Sigmoid colon (tissue), 7 donors: ENCODE data around the gene GAREM1. TPM values are rescaled to one million over a fixed set of nuclear protein-coding genes. Genes with fewer than 3 reads are reported as not detected.
"Not testable (repeated sequence)": the region's sequence is repeated elsewhere in the genome, so short reads cannot be mapped to it uniquely, and the experiment has no call there.

Experiments
- DNase-seq: peaks from one replicate; pipeline ENCODE4 v3.0.0-alpha.2; 2019
- H3K27ac ChIP-seq, 4 donors: fragments of 200-600 bp; sonication (generic); one replicate each; pipeline ENCODE4 v1.5.1; 2016 to 2019; ENCODE audit warnings: mild to moderate bottlenecking in 1 of 4
- H3K27me3 ChIP-seq, 3 donors: fragments of 200-600 bp; sonication (generic); one replicate each; pipeline ENCODE4 v1.5.1; 2019; ENCODE audit warnings: mild to moderate bottlenecking in 1 of 3
- H3K36me3 ChIP-seq, 4 donors: fragments of 200-600 bp; sonication (generic); one replicate each; pipeline ENCODE4 v1.5.1; 2016 to 2019
- H3K4me1 ChIP-seq, 4 donors: fragments of 200-600 bp; sonication (generic); one replicate each; pipeline ENCODE4 v1.5.1; 2017 to 2019
- H3K4me3 ChIP-seq, 4 donors: fragments of 200-600 bp; sonication (generic); one replicate each; pipeline ENCODE4 v1.5.1; 2017 to 2019; ENCODE audit warnings: mild to moderate bottlenecking in 2 of 4, moderate library complexity in 1 of 4
- H3K9me3 ChIP-seq, 4 donors: fragments of 200-600 bp in 3 of 4; sonication (generic) in 3 of 4; one replicate each; pipeline versions ENCODE4 v1.5.1 to v1.6.1; 2013 to 2019
- CTCF ChIP-seq, 4 experiments: fragments of 450-650 bp in 3 of 4; fragments of 200-600 bp in 1 of 4; IDR thresholded peaks; one replicate each; pipeline ENCODE4 v1.5.1; 2016 to 2019; ENCODE audit warnings: antibody characterized with exemption in 4 of 4, mild to moderate bottlenecking in 3 of 4, moderate library complexity in 2 of 4
- EP300 ChIP-seq, 4 donors: sonication (generic); formaldehyde crosslinking; IDR thresholded peaks; one replicate each; pipeline ENCODE4 v1.6.1; 2017; ENCODE audit warnings: antibody characterized with exemption in 4 of 4
- POLR2A ChIP-seq, 2 donors: fragments of 450-650 bp; IDR thresholded peaks; one replicate each; pipeline ENCODE4 v1.6.1; 2016; ENCODE audit warnings: antibody characterized with exemption in 2 of 2, mild to moderate bottlenecking in 2 of 2, moderate library complexity in 2 of 2
- POLR2AphosphoS5 ChIP-seq, 4 donors: sonication (generic); formaldehyde crosslinking; IDR thresholded peaks; one replicate each; pipeline ENCODE4 v1.6.1; 2017; ENCODE audit warnings: antibody characterized with exemption in 4 of 4
- WGBS, 2 donors: extraction: QIAGEN DNeasy Blood & Tissue Kit; methylation state at CpG; one replicate each; pipeline ENCODE4 v1.1.7; 2013; 5-methylcytosine and 5-hydroxymethylcytosine counted together
- intact Hi-C: fragments of 100-400 bp; cut with DNase I; formaldehyde crosslinking; loops from one replicate; pipeline ENCODE4 v1.15.1; 2023
- polyA plus RNA-seq, 3 donors: library from polyadenylated mRNA; stranded (reverse); fragments of 200-250 nt; gene quantifications; one replicate each; pipeline ENCODE4 v1.2.3, GENCODE V29; 2013
- total RNA-seq, 4 donors: library from RNA; depleted of rRNA; stranded (reverse); fragments of >200 nt; gene quantifications; one replicate each; pipeline ENCODE4 v1.1.0, GENCODE V29; 2016
- donor health status: healthy with polysubstance abuse.
- donor health status: Bipolar disorder and iron deficiency.
- donor health status: healthy.

The GAREM1 gene
- total and polyA plus RNA-seq, 7 donors: 4.9 to 11.8 (median 6.6) TPM

- Histone ChIP-seq H3K9me3 (no peaks in the 10 kb centered on the region), H3K4me1 (no peaks in the 10 kb centered on the region), H3K27me3 (no peaks in the 10 kb centered on the region), H3K36me3 (no peaks in the 10 kb centered on the region), H3K4me3 (no peak overlapping the region), H3K27ac (no peak overlapping the region)
- TF ChIP-seq EP300 (IDR thresholded peaks at IDR 0.05) (no peak), POLR2A (IDR thresholded peaks at IDR 0.05) (no peak), POLR2AphosphoS5 (IDR thresholded peaks at IDR 0.05) (no peak), CTCF (IDR thresholded peaks at IDR 0.05) (no peak)
- no peak for DNase-seq
- intact Hi-C loops: no loop called here
- 93 to 94% methylated on average over 4 of the region's 4 CpGs for WGBS, 2 donors
These were observed 31.3 kb upstream of the GAREM1 start for GRCh38 chr18:32502014-32502413.

GRCh38 chr18:32501242-32501641 is 30.6 kb upstream of the GAREM1 start:
- H3K4me3 ChIP-seq, H3K27me3 ChIP-seq, H3K27ac ChIP-seq, H3K4me1 ChIP-seq, DNase-seq, H3K36me3 ChIP-seq, intact Hi-C loops, H3K9me3 ChIP-seq: not testable (repeated sequence)
- 85 to 88% methylated on average over 2 of the region's 2 CpGs for WGBS, 2 donors

- no peak for DNase-seq
- Histone ChIP-seq H3K4me3 (no peak overlapping the region), H3K4me1 (no peaks in the 10 kb centered on the region), H3K9me3 (no peaks in the 10 kb centered on the region), H3K36me3 (no peaks in the 10 kb centered on the region), H3K27ac (no peak overlapping the region), H3K27me3 (no peaks in the 10 kb centered on the region)
- intact Hi-C loops: no loop called here
- WGBS, 2 donors: 91 to 95% methylated on average over 3 of the region's 3 CpGs
- no peak for TF ChIP-seq POLR2AphosphoS5 (IDR thresholded peaks at IDR 0.05)
- TF ChIP-seq EP300 (IDR thresholded peaks at IDR 0.05): no peak
- TF ChIP-seq POLR2A (IDR thresholded peaks at IDR 0.05): no peak
- TF ChIP-seq CTCF (IDR thresholded peaks at IDR 0.05): no peak
These were observed 12.3 kb upstream of the GAREM1 start for GRCh38 chr18:32483002-32483401.

- H3K27me3 ChIP-seq: no peaks in the 10 kb centered on the region
- no peaks in the 10 kb centered on the region for H3K36me3 ChIP-seq
- no peaks in the 10 kb centered on the region for H3K4me1 ChIP-seq
- no peak for DNase-seq
- no peak overlapping the region for H3K27ac ChIP-seq
- H3K4me3 ChIP-seq: no peak overlapping the region
- intact Hi-C loops: no loop called here
- no peak for TF ChIP-seq CTCF (IDR thresholded peaks at IDR 0.05)
- H3K9me3 ChIP-seq: no peaks in the 10 kb centered on the region
- 92 to 93% methylated on average over 2 of the region's 2 CpGs for WGBS, 2 donors
These were observed 11.4 kb upstream of the GAREM1 start for GRCh38 chr18:32482117-32482516.

GRCh38 chr18:32480581-32480980 is 9.9 kb upstream of the GAREM1 start:
- intact Hi-C loops: no loop called here
- WGBS, 2 donors: 22 to 41% methylated on average over 1 of the region's 1 CpG
- Histone ChIP-seq H3K36me3 (no peaks in the 10 kb centered on the region), H3K4me1 (no peaks in the 10 kb centered on the region), H3K27ac (no peak overlapping the region), H3K4me3 (no peak overlapping the region), H3K27me3 (no peaks in the 10 kb centered on the region), H3K9me3 (no peaks in the 10 kb centered on the region)
- TF ChIP-seq EP300 (IDR thresholded peaks at IDR 0.05) (no peak), CTCF (IDR thresholded peaks at IDR 0.05) (no peak)
- no peak for DNase-seq
